HG02840 (cell line): ENCODE results near the gene MYO3A.

ENCODE experiments used
- ATAC-seq: cut with Tn5 transposase; IDR thresholded peaks from one replicate; pipeline ENCODE4 v1.9.1; 2021; ENCODE audit warnings: mild to moderate bottlenecking, moderate library complexity, moderate number of reproducible peaks; ENCODE audit not compliant: unreplicated experiment, low FRiP score

The MYO3A gene

DNA sequence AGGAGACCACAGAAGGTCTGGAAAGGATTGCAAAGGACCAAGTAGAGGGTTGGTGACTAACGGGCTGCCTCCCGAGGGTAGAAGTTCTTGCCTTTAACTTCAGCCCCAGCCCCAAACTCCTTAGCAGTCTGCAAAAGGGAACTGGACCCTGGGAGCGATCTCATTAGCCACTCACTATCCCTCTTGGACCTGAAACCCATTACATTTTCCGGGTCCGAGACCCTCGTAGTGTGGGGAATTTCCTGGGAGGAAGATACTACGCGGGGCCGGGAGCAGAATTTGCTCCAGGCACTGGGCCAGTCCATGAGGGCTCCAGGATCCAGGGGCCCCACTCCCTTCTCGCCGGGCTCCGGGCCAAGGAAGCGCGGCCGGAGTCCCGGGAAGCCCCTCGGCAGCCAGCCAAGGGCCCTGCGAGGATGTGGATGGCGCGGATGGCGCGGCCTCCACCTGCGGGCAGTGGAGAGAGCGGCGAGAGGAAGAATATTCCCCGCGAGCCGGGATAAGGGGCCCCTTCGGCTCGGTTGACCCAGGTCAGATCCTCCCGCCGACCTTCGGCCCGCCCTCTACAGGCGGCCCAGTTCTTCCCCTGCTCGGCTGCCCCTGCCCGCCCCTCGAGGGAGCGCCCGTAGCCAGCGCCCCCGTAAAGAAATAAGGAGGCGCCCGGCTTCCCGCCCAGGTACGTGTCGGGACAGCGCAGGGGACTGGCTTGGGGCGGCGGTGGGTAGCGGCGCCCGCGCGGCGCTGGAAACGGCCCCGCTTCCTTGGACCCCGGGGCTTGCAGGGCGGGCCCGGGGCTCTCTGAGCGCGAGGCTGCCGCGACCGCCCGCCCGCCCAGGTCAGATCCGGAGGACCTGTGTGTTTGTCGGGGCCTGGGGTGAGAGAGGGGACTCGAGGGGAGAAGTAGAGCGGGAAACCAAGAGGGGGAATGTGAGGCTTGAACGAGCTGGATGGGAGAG lies at the start of gene MYO3A:
TSS of gene MYO3A (plus strand) at position 577 of the 956 bp plus-strand sequence. CDS start 17,882 bp downstream, outside the sequence.
- no peak for ATAC-seq

DNA sequence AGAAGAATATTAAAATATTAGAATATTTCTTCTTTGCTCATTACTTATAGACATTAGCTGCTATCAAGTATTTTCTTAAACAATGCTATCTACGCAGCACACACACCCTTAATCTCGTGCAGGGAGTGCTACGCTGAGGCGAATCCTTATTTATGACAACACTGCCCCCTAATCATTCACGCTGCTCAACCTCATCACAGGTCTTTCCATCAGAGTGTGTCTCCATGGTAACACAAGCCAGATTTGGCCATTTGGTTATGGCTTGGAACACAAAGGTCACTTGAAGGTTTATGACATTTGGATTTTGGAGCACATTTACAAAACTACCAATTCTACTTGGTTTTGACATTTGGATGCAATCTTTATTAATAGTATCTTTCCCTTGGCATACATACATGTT lies 45.4 kb upstream of the MYO3A start:
- ATAC-seq = no peak

DNA sequence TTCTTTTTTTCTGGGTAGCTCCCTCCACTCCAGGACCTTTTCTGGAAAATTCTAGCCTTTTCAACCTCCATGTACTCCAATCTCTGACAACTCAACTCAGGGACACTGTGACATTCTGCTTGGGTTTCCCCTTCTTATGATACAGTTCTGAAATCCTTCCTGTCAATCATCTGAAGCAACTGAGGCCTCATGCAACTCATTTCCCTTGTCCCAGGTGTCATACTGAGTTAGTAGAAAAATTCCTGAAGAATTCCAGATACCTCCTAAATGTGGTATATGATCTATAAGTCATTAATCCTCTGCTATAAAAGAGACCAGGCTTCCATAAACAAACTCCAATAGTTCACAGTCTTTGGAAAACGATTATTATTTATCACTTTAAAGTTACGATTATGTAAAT lies 43.0 kb upstream of the MYO3A start:
- no peak for ATAC-seq

DNA sequence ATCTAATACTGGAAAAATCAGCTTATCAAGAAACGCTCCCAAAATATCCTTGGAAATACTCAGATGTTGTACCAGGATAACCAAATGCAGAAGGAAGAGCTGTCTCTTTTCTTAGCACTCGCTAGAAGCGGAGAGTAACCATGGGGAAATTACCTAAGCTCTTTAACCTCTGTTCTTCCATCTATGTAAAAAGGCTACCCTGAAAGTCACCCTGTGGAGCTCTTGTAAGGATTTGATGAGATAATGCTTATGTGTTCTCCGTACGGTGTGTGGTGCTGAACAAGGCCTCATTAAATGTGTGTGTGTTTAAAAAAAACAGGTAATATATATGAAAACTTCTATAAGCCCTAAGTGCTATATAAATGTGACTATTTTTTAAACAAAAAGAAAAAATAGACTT lies 38.2 kb upstream of the MYO3A start:
- ATAC-seq = no peak

- no peak for ATAC-seq
Measured at GRCh38 chr10:25896421-25896820, 37.6 kb upstream of the MYO3A start.

DNA sequence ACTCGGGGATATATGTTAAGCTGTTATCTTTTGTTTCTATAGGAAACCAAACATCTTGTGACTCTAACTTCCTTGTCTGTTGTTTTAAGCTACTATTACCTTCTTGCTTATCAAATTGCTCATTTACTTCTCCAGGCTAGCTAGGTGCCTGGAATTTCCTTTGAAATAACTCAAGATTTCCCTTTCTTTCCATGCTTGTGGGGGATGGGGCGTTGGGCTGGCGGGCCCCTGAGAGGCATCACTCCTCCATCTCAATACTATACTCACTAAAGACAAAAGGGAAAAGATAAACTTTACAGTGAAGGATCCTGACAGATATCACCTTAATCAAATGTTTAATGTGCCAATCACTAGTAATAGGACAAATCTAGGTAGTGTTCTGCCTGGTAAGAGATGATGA lies 34.7 kb upstream of the MYO3A start:
- ATAC-seq = no peak

GRCh38 chr10:25901199-25901598 lies 32.8 kb upstream of the MYO3A start:
- no peak for ATAC-seq

DNA sequence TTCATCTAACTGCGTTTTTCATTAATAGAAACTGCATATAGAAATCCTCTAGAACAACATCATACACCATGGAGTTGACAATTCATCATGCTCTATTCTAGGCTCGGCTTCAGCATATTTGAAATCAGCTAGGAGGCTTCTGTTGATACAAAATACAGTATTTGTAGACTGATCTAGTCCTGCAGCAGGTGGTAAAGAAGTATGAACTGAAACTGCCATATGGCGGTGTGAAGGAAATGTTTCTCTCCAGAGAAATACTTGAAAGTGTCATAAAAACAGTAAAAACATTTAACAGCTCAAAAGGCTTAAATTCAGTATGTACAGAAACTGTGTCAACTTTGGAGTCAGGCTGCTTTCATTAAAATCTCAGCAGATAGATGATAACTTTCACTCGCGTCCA lies 32.0 kb upstream of the MYO3A start:
- no peak for ATAC-seq

- ATAC-seq = no peak
Measured at GRCh38 chr10:25907261-25907660, 26.8 kb upstream of the MYO3A start.

GRCh38 chr10:25912866-25913265 lies 21.2 kb upstream of the MYO3A start:
- no peak for ATAC-seq

DNA sequence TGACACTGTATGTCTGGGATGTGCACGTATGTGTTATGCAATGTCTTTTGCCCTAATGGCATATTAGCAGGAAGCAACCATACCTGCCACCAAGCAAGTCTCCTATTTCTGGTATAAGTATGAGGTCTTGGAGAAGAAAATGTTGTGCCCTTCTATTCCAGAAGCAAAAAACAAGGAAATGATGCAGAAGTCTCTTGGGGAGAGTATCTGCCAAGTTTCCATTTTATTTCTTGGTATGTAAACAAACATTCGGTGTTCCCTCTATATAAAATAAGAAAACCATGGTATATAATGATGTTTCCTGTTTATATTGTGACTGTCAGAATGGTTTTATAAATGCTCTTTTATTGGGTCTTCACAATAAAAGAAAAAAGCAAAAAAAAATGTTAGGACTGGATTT lies 19.3 kb upstream of the MYO3A start:
- ATAC-seq = no peak

DNA sequence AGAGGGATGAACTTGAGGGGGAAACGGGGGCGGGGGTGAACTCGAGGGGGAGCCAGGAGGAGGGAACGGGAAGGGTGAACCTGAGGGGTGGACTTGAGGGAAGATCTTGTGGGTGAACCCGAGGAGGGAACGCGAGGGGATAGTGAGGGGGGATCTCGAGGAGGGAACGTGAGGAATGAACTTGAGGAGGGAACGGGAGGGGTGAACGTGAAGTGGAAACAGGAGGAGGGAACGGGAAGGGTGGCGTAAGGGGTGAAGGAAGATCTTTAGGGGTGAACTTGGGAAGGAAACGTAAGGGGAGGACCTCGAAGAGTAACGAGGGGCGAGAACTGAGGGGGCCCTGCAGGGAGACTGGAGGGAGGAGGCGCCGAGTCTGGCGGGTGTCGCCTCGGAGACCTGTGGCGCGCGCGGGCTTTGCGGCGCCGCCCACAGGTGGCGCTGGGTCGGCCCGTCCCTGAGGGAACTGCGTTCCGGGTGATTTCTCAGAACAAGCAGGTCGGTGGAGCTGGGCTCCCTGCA lies 651 bp downstream of the MYO3A start:
- no peak for ATAC-seq

GRCh38 chr10:25938405-25938804 lies 4.4 kb downstream of the MYO3A start:
- no peak for ATAC-seq

- ATAC-seq = no peak
Measured at GRCh38 chr10:25944771-25945170, 10.7 kb downstream of the MYO3A start.

DNA sequence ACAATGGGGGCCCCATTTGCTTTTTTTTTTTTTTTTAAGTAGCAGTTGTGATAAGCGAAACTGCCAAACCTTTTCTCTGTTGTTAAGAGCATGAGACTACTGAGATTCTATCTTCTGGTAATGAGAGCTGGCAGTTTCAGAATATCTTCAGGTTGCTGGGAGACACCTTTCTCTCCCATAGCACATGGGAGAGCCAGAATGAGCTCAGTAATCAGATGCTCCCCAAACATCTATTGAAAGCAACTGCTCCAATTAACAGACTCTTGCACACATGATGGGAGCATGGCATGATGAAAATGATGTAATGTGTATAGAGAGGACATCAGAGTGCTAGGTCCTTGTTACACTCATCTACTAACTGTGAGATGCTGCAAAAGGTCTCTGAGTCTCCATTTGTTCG lies 18.8 kb downstream of the MYO3A start:
- ATAC-seq = no peak

GRCh38 chr10:25954851-25955250 lies 20.8 kb downstream of the MYO3A start:
- ATAC-seq = no peak

- ATAC-seq = no peak
Measured at GRCh38 chr10:25959540-25960232, 25.7 kb downstream of the MYO3A start.

- no peak for ATAC-seq
Measured at GRCh38 chr10:25965584-25965983, 31.6 kb downstream of the MYO3A start.

DNA sequence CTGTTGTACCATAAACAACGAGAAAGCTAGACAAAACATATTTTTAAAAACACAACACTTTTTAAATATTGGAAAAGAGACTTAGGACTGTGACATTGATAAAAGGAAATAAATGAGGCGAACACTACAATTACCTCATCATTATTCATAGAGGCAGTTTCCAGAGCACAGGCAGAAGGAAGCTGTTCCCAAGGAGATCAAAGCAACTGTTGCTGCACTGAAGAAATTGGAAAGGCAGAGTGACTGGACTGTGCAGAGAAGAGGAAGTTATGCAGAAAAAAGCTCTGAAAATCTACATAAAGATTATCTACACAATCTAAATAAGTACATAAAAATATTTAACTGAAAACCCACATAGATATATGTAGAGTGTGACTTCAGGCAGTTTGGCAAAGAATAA lies 32.8 kb downstream of the MYO3A start:
- ATAC-seq = no peak

DNA sequence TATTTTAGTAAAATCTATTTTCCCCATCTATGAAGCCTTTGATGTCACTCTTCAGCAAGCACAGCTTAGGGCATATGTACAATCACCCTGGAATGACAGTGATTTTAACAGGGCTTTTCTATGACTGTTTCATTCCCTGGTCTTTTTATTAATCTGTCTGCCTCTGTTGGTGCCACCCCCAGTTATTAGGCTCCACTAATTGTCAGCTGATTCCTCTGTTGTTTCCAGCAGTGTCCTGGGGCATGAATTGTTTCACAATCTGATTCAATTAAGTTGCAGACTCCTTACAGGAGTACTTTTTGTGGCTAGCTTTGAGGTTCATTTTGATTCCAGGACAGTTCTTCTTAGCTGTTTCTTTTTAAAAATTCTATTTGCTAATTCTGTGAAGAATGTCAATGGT lies 38.6 kb downstream of the MYO3A start:
- no peak for ATAC-seq

- no peak for ATAC-seq
Measured at GRCh38 chr10:25974897-25975459, 40.9 kb downstream of the MYO3A start.
